ENCODE data around the gene TMEM132C. TPM values are rescaled to one million over a fixed set of nuclear protein-coding genes. Genes with fewer than 3 reads are reported as not detected.

The TMEM132C gene
- total RNA-seq, 1 experiment from 2014 or later, result not detected

DNA sequence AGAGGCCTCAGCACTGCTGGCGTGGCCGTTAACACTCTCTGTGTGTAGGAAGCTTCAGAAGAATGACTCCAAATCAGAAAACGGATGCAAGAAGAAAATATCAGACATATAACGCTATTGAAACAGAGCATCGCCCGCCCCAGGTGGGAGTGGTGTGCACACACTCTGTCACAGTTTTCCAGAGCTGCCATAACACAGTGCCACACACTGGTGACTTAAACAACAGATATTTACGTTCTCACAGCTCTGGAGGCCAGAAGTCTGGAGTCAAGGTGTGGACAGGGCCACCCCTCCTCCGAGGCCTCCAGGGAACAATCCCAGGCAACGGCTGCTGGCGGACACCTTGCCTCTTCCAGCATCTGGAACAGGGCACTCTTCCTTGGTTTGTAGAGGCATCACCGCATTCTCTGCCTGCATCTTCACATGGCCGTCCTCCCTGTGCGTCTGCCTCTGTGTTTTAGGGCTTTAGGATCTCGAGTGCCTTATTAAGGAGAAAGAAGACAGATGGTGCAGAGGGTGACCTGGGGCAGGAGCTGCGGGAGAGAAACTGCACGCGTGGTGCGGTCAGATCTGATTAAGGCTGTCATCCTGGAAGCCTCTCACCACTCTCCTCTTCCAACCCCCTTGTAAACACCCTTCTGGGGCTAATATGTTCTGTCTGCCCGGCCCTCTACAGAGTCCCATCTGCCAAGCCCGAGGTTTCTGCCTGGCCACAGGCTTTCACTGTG lies 415.7 kb downstream of the TMEM132C start:
- in situ Hi-C loops (cut with HindIII; ENCODE audit: low pct_unique_long_range_greater_than_20kb, low sequenced_read_pairs), result no loop called here
- no peak for DNase-seq (ENCODE audit: low read depth, low spot score)

DNA sequence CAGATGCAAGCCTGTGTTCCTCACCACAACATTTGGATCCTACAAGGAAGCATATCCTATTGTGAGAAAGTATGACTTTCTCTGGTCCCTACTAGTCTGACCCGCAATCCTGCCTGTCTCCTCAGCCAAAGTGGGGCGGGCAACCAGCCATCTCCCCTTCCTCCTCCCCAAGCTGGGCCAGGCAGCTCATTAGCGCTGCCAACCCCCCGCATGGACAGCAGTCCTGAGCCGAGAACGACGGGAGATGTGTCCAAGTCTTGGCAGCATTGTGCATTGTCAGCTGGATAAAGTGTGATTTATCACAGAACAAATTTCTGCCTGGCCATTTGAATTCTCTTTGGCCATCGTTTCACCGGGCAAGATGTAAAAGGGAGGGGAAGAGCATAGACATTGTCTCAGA lies 417.4 kb downstream of the TMEM132C start:
- in situ Hi-C loops (cut with HindIII; ENCODE audit: low pct_unique_long_range_greater_than_20kb, low sequenced_read_pairs), result no loop called here

DNA sequence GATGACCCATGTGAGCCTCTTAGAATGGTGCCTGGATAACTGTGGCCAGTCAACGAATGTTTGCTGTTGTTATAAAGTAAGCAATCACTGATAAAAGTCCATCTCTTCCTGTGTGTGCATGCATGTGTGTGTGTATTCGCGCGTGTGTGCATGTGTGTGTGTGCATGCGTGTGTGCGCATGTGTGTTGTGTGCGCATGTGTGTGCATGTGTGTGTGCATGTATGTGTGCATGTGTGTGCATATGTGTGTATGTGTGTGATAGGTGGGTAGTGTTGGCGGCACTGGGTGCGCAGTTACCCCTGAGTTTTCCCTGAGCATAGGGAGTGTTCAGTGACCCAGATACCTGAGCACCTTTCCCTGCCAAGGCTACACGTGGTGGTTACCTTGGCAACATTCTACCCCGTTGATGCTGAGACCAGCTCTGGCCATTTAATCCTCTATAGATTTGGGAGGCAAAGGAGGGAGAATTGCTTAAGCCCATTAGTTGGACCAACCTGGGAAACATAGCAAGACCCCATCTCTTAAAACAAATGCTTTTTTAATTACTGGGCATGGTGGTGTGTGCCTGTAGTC lies 419.0 kb downstream of the TMEM132C start:
- in situ Hi-C loops (cut with HindIII; ENCODE audit: low pct_unique_long_range_greater_than_20kb, low sequenced_read_pairs), result no loop called here

More for the DNA sequence above, 417.4 kb downstream of the TMEM132C start:
- DNase-seq (ENCODE audit: low read depth, low spot score), result no peak

DNA sequence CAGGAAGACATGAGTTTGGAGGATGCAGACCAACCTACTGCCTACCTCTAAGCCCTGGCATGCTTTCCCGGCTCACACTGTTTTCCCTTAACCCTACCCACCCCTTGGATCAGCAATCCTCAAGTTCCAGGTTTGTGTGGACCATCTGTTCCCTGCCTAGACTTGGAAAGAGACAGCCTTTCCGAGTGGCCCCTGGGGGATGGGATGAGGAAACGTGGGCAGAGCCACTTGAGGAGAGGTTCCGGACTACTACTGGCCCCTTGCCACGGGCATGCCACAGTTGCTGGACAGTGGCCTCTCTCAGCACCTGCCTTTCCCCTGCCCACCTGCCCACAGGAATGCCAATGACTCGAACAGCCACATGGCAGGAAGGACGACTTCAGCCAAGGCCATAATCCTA lies 420.9 kb downstream of the TMEM132C start:
- in situ Hi-C loops (cut with HindIII; ENCODE audit: low pct_unique_long_range_greater_than_20kb, low sequenced_read_pairs), result no loop called here
- DNase-seq (ENCODE audit: low read depth, low spot score), result no peak

More for the DNA sequence above, 419.0 kb downstream of the TMEM132C start:
- DNase-seq (ENCODE audit: low read depth, low spot score), result no peak

DNA sequence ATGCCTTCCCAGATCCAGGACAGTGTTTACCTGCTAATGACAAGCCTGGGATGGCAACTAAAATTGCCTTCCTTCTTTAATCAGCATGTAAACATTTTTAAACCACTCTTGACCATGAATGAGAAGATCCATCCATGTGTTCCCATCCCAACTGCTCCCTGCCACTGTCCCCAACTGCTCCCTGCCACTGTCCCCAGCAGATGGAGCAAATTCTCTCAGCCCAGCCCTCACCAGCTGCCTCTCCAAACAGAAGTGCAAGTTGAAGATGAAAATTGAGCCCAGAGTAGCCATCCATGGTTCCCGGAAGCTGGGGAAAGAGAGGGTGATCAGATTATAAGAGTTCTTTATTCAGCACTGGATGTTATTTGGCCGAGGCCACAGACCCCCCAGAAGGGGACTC lies 423.7 kb downstream of the TMEM132C start:
- in situ Hi-C loops (cut with HindIII; ENCODE audit: low pct_unique_long_range_greater_than_20kb, low sequenced_read_pairs), result no loop called here
- DNase-seq (ENCODE audit: low read depth, low spot score), result no peak

DNA sequence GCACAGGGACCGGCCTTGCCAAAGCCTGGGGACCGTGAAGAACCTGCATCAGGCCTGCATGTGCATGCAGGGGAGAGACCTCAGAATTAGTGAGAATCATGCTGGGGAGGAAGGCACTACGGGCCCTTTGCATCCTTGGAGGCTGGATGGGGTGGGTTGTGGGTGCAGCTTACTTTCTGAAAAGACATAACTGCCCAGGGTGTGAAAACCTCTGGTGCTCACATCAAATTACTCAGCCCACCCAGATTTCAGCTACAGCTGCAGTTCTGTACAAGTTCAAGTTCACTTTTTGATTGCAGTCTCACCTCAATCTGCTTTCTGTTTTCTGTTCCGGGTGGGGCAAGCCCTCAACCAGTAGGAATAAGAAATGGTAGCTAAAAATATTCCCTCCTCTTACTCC lies 426.1 kb downstream of the TMEM132C start:
- in situ Hi-C loops (cut with HindIII; ENCODE audit: low pct_unique_long_range_greater_than_20kb, low sequenced_read_pairs), result no loop called here
- no peak for DNase-seq (ENCODE audit: low read depth, low spot score)

DNA sequence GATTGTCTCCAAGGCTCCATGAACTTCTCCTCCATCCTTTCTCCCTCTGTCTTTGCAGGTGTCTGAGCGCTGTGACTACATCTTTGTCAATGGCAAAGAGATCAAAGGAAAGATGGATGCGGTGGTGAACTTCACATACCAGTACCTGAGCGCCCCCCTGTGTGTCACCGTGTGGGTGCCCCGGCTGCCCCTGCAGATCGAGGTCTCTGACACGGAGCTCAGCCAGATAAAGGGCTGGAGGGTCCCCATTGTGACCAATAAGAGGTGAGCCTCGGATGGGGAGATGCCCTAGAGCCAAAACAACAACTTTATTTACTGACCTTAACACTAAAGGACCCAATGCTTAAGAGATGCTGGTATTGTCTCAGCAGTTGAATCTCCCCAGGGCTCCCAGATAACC lies 426.8 kb downstream of the TMEM132C start:
- in situ Hi-C loops (cut with HindIII; ENCODE audit: low pct_unique_long_range_greater_than_20kb, low sequenced_read_pairs), result no loop called here
- DNase-seq (ENCODE audit: low read depth, low spot score), result no peak

DNA sequence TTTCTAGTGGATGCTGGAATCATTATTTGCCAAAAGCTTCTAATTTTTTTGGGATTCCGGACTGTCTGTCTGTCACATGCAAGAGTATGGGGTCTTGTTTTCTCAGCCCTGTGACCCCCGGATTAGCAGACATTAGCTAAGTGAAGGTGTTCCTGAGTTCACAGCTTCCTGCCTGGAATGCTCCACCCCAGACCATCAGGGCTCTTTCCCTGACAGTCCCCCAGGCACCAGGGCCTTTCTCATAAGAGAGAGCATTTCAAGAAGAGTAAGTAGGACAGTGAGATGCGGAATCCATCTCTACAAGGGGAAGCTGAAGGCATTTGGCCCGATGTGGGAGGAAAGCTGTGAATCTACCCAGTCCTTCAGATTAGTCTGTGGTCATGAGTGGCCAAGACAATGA lies 427.5 kb downstream of the TMEM132C start:
- DNase-seq (ENCODE audit: low read depth, low spot score), result no peak
- in situ Hi-C loops (cut with HindIII; ENCODE audit: low pct_unique_long_range_greater_than_20kb, low sequenced_read_pairs), result no loop called here

DNA sequence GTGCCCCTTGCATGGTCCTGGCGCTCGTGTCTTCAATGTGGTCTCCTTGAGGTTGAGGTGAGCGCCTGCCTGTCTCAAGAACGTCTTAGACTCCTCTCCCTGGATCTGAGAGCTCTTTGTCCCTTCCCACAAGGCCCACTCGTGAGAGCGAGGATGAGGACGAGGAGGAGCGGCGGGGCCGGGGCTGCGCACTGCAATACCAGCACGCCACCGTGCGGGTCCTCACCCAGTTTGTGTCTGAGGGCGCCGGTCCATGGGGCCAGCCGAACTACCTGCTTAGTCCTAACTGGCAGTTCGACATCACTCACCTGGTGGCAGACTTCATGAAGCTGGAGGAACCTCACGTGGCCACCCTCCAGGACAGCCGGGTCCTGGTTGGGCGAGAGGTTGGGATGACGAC lies 428.7 kb downstream of the TMEM132C start:
- DNase-seq (ENCODE audit: low read depth, low spot score), result no peak
- in situ Hi-C loops (cut with HindIII; ENCODE audit: low pct_unique_long_range_greater_than_20kb, low sequenced_read_pairs), result no loop called here

DNA sequence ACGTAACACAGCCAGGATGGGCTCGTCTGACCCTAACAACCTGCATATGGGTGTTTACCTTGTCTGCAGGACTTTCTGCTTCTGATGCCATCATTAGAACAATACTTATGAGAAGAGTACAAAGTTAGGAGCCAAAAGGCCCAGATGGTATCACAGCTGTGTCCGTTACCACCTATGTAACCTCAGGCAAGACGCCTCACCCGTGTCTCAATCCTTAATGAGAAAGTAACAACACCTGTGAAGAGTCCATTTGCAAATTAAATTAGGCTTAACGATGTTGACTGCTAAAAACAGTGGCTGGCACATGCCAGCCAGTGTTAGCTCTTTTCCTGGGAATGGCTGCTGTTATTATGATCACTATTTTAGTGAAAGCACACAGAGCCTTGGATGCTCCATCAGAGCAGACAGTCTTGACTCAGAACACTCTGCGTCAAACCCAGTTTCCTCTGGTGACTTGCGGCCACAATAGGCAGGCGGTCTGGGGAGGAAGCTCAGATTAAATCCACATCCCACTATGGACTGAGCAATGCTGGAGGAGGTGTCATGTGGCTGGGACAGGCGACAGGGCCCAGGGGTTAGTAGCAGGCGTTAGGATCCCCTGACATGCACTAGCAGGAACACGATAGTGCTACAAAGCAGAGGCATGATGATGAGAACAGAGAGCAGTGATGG lies 431.5 kb downstream of the TMEM132C start:
- in situ Hi-C loops (cut with HindIII; ENCODE audit: low pct_unique_long_range_greater_than_20kb, low sequenced_read_pairs), result no loop called here
- DNase-seq (ENCODE audit: low read depth, low spot score), result no peak

DNA sequence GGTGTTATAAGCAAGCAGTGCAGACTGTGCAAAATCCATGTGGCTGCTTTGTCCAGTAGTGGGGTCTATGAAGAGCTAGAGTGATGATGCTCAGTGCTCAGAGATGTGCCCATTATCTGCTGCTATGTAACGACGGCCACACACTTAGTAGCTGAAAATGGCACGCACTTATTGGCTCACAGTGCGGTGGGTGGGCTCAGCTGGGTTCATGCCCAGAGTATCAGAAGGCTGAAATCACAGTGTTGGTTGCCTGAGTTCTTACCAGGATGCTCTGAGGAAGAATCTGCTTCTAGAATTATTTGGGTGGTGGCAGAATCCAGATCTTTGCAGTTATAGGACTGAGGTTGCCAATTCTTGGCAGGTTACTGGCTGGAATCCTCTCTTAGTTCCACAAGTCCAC lies 432.1 kb downstream of the TMEM132C start:
- in situ Hi-C loops (cut with HindIII; ENCODE audit: low pct_unique_long_range_greater_than_20kb, low sequenced_read_pairs), result no loop called here
- DNase-seq (ENCODE audit: low read depth, low spot score), result no peak

DNA sequence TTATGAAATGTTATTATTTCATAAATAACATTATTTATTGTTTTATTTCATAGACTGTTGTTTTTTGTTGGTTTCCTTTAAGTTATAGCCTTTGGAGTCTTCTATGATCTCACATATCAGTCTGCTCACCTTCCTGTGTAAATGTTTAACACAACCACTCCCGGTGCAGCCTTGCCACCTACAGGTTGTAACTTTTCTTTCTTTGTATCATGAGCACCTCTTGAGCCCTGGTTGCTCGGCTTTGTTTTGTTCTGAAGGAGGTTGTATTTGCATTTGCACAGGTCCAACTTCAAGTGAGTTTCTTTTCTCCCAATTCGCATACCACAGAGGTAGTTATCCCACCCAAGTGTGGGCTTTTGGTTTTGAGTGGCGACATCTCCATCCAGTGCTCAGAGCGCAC lies 435.4 kb downstream of the TMEM132C start:
- DNase-seq (ENCODE audit: low read depth, low spot score), result no peak
- in situ Hi-C loops (cut with HindIII; ENCODE audit: low pct_unique_long_range_greater_than_20kb, low sequenced_read_pairs), result no loop called here

DNA sequence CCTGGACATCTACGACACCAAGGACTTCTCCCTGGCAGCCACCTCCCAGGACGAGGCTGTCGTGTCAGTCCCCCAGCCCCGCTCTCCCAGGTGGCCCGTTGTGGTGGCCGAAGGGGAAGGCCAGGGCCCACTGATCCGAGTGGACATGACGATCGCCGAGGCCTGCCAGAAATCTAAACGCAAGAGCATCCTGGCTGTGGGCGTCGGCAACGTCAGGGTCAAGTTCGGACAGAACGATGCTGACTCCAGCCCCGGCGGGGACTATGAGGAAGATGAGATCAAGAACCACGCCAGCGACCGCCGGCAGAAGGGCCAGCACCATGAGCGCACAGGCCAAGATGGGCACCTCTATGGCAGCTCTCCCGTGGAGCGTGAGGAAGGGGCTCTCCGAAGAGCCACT lies 438.2 kb downstream of the TMEM132C start:
- no peak for DNase-seq (ENCODE audit: low read depth, low spot score)
- in situ Hi-C loops (cut with HindIII; ENCODE audit: low pct_unique_long_range_greater_than_20kb, low sequenced_read_pairs), result no loop called here

DNA sequence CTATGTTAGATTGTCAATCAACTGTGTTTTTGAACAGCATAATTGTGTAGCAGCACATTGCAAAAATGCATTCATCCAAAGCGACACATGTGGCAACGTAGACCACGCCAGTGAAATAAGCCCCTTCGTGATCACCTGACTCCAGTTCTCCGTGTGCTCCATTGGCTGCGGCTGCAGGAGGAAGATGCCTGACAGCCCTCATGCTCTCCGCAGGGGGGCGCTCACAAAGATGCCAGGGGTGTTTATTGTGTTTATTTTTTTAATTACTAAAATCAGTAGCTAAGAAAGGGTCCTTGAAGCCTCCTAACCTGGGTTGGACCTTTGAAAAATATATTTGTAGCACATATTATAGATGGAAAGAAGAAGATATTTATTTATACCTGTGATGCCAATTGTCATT lies 440.5 kb downstream of the TMEM132C start:
- DNase-seq (ENCODE audit: low read depth, low spot score), result peak; percentile 26
- in situ Hi-C loops (cut with HindIII; ENCODE audit: low pct_unique_long_range_greater_than_20kb, low sequenced_read_pairs), result no loop called here

DNA sequence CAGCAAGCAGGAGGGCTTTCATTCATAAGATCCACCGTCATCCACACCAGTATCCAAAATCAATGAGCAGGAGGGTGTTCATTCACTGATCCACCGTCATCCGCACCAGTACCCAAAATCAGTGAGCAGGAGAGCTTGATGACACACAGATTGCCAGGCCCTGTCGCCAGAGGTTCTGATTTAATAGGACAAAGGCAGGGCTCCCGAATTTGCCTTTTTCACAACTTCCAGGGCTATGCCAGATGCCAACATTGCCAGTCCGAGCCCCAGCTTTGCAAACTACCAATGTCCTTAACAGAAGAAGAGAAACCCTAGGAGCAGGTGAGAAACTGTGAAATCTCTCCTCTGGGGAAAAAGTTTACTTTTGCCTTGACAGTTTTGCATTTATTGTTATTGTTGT lies 441.8 kb downstream of the TMEM132C start:
- DNase-seq (ENCODE audit: low read depth, low spot score), result no peak
- in situ Hi-C loops (cut with HindIII; ENCODE audit: low pct_unique_long_range_greater_than_20kb, low sequenced_read_pairs), result no loop called here

DNA sequence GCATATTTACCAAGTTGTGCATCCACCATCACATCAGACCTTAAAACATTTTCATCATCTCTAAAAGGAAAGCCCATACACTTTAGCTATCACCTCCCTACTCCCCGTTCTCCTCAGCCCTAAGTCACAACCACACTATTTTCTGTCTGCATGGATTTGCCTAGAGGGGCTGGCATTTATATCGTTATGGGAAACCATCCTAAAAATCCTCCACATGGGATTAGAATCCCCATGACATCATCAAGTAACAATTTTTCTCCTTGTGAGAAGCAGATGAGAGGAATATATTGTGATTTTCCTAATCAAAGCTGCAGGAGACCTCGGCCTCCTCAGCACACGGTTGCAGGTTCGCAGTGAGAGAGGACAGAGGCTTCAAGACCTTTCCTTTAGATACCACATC lies 442.7 kb downstream of the TMEM132C start:
- DNase-seq (ENCODE audit: low read depth, low spot score), result no peak
- in situ Hi-C loops (cut with HindIII; ENCODE audit: low pct_unique_long_range_greater_than_20kb, low sequenced_read_pairs), result no loop called here

DNA sequence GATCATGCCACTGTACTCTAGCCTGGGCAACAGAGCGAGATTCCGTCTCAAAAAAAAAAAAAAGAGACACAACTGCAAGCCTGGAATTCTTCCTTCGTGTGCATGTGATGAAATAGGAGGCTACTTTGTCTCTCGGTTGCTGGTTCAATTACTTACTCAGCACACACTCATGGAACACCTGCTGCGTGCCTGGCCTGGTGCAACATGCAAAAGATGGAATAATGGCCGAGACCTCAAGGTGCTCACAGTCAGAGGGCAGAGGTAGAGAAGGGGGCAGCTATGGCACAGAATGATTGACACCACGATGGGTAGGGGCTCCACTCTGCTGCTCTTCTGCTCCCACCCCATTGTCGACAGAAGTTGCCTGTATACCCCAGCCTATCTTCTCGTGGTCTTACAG lies 444.5 kb downstream of the TMEM132C start:
- no peak for DNase-seq (ENCODE audit: low read depth, low spot score)
- in situ Hi-C loops (cut with HindIII; ENCODE audit: low pct_unique_long_range_greater_than_20kb, low sequenced_read_pairs), result no loop called here

DNA sequence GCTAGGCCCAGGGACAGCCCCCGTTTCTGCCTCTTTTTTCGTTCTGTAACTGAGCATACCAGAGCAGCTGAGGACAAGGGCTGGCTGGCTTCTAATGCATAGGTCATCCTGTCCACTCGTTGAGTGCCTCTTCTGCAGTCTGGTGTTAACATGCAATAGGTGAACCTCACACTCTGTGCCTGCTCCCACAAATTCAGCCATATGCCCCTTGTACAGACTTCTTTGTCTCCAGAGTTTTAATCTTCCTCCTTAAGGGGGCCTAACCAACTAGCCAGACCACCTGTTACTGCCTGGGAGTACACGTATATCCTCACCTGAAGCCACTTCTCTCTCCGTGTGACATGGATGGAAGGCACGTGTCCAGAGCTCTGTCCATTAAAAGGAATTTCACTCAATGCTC lies 445.7 kb downstream of the TMEM132C start:
- in situ Hi-C loops (cut with HindIII; ENCODE audit: low pct_unique_long_range_greater_than_20kb, low sequenced_read_pairs), result no loop called here
- DNase-seq (ENCODE audit: low read depth, low spot score), result no peak

DNA sequence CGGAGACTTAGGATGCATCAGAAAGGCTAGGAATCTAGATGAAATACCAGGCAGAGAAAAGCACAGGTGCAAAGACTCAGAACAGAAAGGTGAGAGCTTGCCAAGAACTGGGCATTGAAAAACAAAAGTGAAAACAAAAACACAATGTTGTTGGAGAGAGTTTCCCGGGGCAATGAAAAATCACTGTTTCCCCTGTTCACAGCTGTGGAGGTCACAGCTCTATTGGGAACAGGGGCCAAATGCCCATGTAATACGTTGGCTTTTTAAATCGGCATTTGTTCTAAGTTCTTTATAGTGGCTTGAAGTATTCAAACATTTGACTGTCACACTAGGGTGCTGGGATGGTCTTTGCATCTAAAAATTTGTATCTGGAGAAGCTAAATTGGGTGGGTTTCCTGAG lies 448.5 kb downstream of the TMEM132C start:
- no peak for DNase-seq (ENCODE audit: low read depth, low spot score)
- in situ Hi-C loops (cut with HindIII; ENCODE audit: low pct_unique_long_range_greater_than_20kb, low sequenced_read_pairs), result no loop called here
